ENCODE measurements around the gene LSS.

Gene LSS

GRCh38 chr21:46228345-46229051 lies at the start of gene LSS:
Gene LSS, minus strand, starts transcription at chr21:46228774. Its CDS starts 29 bp downstream, at chr21:46228745.
- FAIRE-seq: no peak

DNA sequence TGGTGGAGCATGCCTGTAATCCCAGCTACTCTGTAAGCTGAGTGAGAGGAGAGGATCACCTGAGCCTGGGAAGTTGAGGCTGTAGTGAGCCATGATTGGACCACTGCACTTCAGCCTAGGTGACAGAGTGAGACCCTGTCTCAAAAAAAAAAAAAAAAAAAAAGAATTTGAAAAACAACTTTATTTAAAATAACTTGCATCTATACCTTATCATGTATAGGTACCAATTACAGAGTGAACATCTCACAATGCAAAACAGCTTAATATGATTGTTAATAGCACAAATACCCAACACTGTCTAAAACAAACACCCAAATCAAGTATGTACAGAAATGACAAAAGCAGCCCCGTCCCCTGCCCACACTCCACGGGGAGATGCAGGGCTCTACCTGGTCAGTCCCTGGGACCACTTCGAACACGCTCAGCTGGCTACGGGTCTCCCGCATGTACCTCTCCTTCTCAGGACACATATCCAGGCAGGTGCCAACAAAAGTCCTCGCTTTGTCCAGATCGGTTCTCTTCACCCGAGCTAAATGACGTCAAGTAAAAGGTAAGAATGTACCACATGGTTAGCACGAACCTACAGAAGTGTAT lies 46.3 kb upstream of the LSS start:
- FAIRE-seq: no peak

GRCh38 chr21:46273341-46273740 lies 44.8 kb upstream of the LSS start:
- FAIRE-seq: no peak

DNA sequence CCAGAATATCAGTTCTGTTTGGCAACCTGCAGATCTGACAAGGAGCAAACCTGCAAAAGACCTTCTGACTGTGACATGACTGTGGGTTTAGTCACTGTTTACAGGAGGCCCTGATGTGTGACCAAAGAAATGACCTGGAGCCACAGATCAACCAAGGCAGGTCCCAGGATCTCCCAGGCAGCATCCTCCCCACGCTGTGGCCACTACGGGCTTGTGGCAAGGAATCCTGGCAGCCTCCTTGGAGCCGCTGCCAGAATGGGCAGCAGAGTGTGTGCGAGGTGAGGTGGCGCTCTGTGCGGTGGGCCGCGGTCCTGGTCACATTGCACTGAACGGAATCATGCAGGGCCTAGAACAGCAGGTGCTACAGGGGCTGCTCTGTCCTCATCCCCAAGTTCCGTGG lies 40.9 kb upstream of the LSS start:
- no peak for FAIRE-seq

GRCh38 chr21:46268371-46268770 lies 39.8 kb upstream of the LSS start:
- FAIRE-seq: no peak

GRCh38 chr21:46266946-46267345 lies 38.4 kb upstream of the LSS start:
- no peak for FAIRE-seq

DNA sequence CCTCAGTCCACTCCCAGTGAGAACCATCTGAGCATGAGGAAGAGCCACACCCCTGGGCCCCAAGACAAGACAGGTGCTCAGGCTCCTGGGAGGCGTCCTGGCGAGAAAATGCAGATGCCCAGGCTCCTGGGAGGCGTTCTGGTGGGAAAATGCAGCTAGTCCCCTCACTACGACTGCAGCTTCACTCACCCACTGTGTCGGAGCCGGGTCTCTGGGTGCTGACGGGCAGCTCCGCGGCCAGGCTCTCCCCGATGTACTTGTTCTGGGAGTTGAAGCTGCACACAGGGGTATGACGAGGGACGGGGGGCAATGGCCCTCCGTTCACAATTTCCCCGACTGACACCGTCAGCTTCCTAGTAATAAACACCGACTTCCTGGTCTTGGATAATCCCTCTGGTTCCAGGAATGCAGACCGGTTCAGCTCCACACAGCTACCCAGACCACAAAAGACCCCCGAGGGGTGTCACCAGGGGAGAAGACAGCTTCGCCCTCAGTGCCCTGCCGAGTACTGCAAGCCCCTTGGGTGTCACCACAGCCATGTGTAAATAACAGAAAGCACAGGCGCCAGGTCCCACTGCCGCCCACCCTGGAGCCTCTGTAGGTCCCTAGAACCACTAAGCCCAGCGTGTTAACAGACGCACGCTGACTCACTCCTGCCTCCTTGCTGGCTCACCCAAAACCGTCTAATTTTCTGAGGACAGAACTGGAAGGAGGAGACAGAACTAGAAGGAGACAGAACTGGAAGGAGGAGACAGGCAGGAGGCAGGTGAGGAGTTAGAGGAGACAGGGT lies 37.4 kb upstream of the LSS start:
- FAIRE-seq: no peak

DNA sequence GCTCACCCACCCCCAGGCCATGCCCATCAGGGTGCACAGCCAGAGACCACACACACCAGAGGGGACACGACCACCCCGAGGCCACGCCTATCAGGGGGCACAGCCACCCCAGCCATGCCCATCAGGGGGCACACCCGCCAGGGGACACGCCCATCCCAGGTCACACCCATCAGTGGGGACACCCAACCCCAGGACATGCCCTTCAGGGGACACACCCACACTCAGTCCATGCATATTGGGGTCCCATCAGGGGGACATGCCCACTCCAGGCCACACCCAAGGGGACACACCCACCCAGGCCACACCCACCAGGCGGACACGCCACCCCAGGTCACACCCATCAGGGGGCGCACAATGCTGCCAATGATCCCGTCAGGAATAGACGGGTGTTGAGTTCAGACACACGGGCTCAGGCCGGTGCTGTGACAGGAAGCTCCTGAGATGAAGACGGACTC lies 36.1 kb upstream of the LSS start:
- FAIRE-seq: no peak

GRCh38 chr21:46264046-46264689 lies 35.6 kb upstream of the LSS start:
- no peak for FAIRE-seq

GRCh38 chr21:46256501-46256994 lies 28.0 kb upstream of the LSS start:
- FAIRE-seq: no peak

- no peak for FAIRE-seq
Measured at GRCh38 chr21:46255758-46256337, 27.3 kb upstream of the LSS start.

GRCh38 chr21:46255166-46255565 lies 26.6 kb upstream of the LSS start:
- no peak for FAIRE-seq

- no peak for FAIRE-seq
Measured at GRCh38 chr21:46254208-46254975, 25.8 kb upstream of the LSS start.

DNA sequence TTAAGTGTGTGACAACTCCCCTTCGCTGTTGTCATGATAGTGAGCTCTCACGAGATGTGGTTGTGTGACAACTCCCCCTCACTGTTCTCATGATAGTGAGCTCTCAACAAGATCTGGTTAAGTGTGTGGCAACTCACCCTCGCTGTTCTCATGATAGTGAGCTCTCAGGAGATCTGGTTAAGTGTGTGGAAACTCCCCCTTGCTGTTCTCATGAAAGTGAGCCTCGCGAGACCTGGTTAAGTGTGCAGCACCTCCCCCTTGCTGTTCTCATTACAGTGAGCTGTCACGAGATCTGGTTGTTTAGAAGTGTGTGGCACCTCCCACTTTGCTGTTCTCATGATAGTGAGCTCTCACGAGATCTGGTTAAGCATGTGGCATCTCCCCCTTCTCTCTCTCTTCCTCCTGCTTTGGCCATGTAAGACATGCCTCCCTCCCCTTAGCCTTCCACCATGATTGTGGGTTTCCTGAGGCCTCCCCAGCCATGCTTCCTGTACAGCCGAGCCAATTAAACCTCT lies 25.1 kb upstream of the LSS start:
- no peak for FAIRE-seq

GRCh38 chr21:46252840-46253239 lies 24.3 kb upstream of the LSS start:
- FAIRE-seq: no peak

DNA sequence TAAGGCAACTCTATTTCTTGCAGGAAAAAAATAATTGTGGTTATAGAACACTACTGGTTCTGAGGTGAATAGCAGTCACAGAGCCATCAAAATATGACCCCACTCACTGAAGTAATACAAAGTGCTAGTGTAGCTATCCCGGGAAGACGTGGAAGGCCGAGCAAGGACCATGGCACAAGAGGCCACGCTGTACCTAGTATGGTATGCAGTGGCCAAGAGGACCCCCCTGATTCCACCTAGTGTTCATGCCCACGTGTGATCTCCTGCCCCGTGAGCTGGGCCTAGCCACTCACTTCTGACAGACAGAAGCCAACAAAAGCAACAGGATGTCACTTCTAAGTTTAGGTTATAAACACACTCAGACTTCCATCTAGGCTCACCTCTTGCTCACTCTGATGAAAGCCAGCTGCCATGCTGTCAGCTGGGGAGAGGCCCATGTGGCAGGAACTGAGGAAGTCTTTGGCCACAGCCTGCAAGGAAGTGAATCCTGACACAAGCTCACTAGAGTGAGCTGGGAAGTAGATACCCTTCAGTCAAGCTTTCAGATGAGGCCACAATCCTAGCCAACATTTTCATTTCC lies 21.7 kb upstream of the LSS start:
- no peak for FAIRE-seq

DNA sequence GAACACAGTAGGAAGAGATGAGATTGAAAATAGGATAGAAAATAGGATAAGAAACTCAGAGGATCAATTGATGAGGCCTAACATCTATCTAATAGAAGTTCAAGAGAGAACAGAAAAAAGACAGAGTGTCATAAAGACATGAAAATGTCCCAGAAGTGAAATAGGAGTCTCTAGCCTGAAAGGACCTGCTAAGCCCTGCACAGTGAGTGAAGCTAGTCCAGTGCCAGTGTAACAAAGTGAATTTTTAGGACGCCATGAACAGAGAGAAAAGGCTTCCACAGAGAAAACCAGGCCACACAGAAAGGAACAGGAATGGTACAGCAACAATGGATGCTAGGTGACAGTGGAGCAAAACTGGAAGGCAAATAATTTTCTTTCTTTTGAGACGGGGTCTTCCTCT lies 20.3 kb upstream of the LSS start:
- no peak for FAIRE-seq

- no peak for FAIRE-seq
Measured at GRCh38 chr21:46248422-46248782, 19.8 kb upstream of the LSS start.

DNA sequence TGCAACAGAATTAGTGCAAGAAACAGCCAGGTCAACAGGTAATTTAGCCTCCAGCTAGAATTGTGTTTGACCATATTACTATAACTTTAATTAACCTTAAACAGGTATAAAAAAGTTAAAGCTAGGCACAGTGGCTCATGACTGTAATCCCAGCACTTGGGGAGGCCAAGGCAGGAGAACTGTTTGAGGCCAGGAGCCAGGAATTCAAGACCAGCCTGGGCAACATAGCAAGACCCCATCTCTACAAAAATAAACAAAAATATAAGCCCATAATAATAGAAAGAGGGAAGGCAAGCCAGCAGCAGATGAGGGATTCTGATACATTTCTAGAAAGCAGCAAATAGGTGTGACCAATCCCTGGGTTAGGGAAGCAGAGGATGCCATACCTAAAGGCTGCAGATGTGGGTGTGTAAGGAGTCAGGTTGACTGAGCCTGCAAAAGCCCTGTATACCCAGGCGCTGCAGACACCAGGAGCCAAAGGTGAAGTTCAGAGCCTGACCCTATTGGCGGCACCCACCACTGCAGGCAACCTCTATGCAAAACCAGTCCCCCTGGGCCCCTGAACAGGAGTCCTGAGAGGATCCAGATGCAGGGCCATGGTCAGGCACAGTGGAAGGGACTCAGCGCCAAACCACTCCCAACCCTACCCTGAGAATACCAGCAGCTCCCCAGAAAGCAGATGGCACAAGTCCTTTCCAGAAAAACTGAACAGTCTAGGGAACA lies 19.3 kb upstream of the LSS start:
- no peak for FAIRE-seq

DNA sequence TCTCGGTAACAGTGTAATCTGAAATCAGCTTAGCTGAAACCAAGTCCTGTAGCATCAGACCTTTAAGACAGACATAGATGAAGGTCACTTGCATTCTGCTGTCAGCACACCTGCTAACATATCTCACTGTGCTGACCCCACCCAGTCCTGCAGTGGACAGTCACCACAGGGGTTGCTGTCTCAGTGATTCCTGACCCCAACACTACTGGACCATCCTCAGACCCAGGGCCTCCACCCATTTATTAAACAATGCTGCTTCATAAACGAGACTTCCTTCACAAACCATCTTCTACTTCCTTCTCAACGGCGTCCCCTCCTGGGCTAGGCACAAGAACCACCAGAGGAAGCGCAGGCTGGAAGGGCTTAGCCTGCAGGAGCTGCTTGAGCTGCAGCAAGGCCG lies 17.8 kb upstream of the LSS start:
- FAIRE-seq: no peak

All from G401.6 (cell line).